Common myeloid progenitor, CD34-positive (primary cell): ENCODE data around the gene KAT2B.
"Not testable (repeated sequence)": the region's sequence is repeated elsewhere in the genome, so short reads cannot be mapped to it uniquely, and the experiment has no call there.

Experiments
- CTCF ChIA-PET: fragments of 350-600 bp; sonication (Branson Sonifier 250); formaldehyde crosslinking; loops from one replicate; lab custom pipeline; 2021; ENCODE audit warnings: antibody characterized with exemption; lab: Charles Lee
- POLR2A ChIA-PET: fragments of 350-600 bp; sonication (Branson Sonifier 250); formaldehyde crosslinking; loops from one replicate; lab custom pipeline; 2021; ENCODE audit warnings: antibody characterized with exemption; lab: Charles Lee
- DNase-seq, 3 donors: peaks; one replicate each; pipeline versions ENCODE4 v3.0.0 to v3.0.0-alpha.2; 2013
- H3K27ac ChIP-seq, 2 experiments: 1 replicate in 1 of 2; 2 replicates in 1 of 2; pipeline ENCODE4 v1.7.0; 2013; ENCODE audit warnings: inconsistent platforms in 2 of 2, low read length in 2 of 2, mild to moderate bottlenecking in 2 of 2, low read depth in 1 of 2, moderate library complexity in 1 of 2; ENCODE audit not compliant: severe bottlenecking in 2 of 2, insufficient read depth in 1 of 2, poor library complexity in 1 of 2
- H3K27me3 ChIP-seq, 5 experiments: replicated peaks in 2 of 5; 1 replicate in 3 of 5; 2 replicates in 2 of 5; pipeline versions ENCODE4 v1.6.1 to v1.7.0; 2013; ENCODE audit warnings: low read length in 4 of 5, mild to moderate bottlenecking in 2 of 5, moderate library complexity in 2 of 5, inconsistent platforms in 1 of 5; ENCODE audit not compliant: insufficient read depth in 5 of 5, control insufficient read depth in 4 of 5
- H3K36me3 ChIP-seq, 4 experiments: 1 replicate in 2 of 4; 2 replicates in 2 of 4; pipeline versions ENCODE4 v1.6.1 to v1.7.0; 2013; ENCODE audit warnings: low read length in 3 of 4, control low read depth in 1 of 4, mild to moderate bottlenecking in 1 of 4; ENCODE audit not compliant: control insufficient read depth in 4 of 4, insufficient read depth in 4 of 4
- H3K4me1 ChIP-seq, 4 experiments: 1 replicate in 3 of 4; 2 replicates in 1 of 4; pipeline versions ENCODE4 v1.6.1 to v1.7.1; 2013; ENCODE audit warnings: low read length in 3 of 4, mild to moderate bottlenecking in 3 of 4, control low read depth in 1 of 4, inconsistent platforms in 1 of 4, moderate library complexity in 1 of 4; ENCODE audit not compliant: control insufficient read depth in 4 of 4, insufficient read depth in 4 of 4; ENCODE audit errors: control extremely low read depth in 1 of 4
- H3K4me3 ChIP-seq, 7 experiments: 1 replicate in 4 of 7; 2 replicates in 3 of 7; pipeline versions ENCODE4 v1.5.1 to v1.7.0; 2013; ENCODE audit warnings: mild to moderate bottlenecking in 7 of 7, low read length in 6 of 7, moderate library complexity in 6 of 7, inconsistent platforms in 2 of 7, low read depth in 2 of 7, control low read depth in 1 of 7; ENCODE audit not compliant: insufficient read depth in 4 of 7, control insufficient read depth in 1 of 7; ENCODE audit errors: extremely low read depth in 1 of 7
- H3K9me3 ChIP-seq, 5 experiments: 1 replicate in 4 of 5; 2 replicates in 1 of 5; pipeline versions ENCODE4 v1.6.1 to v1.7.1; 2013; ENCODE audit warnings: low read length in 4 of 5, mild to moderate bottlenecking in 2 of 5, inconsistent platforms in 1 of 5, low read depth in 1 of 5, moderate library complexity in 1 of 5; ENCODE audit not compliant: control insufficient read depth in 4 of 5, insufficient read depth in 2 of 5; ENCODE audit errors: control extremely low read depth in 1 of 5
- WGBS: methylation state at CpG from one replicate; pipeline ENCODE4 v1.1.5; 2013; ENCODE audit not compliant: insufficient coverage; 5-methylcytosine and 5-hydroxymethylcytosine counted together

KAT2B gene

GRCh38 chr3:20013396-20013795 lies 26.9 kb upstream of the KAT2B start:
- ChIA-PET POLR2A (no interaction called here), CTCF (no interaction called here)
- Histone ChIP-seq H3K36me3 (no peaks in the 10 kb centered on the region), H3K4me1 (no peaks in the 10 kb centered on the region), H3K27ac (no peak overlapping the region), H3K9me3 (no peaks in the 10 kb centered on the region), H3K27me3 (no peaks in the 10 kb centered on the region), H3K4me3 (no peak overlapping the region)
- 91% methylated on average over 1 of the region's 1 CpG for WGBS
- DNase-seq: no peak

DNA sequence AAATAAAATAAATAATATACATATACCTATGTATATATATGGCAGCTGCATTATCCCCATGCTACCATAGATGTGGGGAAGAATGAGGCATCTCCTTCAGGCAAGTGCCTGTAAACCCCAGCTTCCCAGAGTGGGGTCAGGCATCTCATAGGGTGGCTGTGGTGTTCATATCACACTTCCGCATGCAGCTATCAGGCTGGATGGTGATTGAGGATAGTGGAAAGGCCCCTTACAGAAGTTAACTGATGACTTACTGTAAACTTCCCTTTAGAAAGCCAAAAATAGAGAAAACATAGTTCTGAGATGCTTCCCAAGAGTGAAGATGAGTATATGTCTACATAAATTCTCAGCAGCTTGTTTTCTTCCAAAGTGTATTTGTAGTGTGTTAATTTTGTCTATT lies 24.7 kb upstream of the KAT2B start:
- POLR2A ChIA-PET: interaction anchor here (0.6 kb wide), 1 partner anchor 149 kb away, joined by 3 read pairs; no protein-coding TSS in a partner anchor
- peak; percentile 23 to 68 (median 51) for DNase-seq
- CTCF ChIA-PET: no interaction called here
- Histone ChIP-seq H3K27me3 (no peaks in the 10 kb centered on the region), H3K4me3 (no peak overlapping the region), H3K36me3 (no peaks in the 10 kb centered on the region), H3K4me1 (no peaks in the 10 kb centered on the region), H3K9me3 (no peaks in the 10 kb centered on the region), H3K27ac (no peak overlapping the region)
- 80% methylated on average over 1 of the region's 1 CpG for WGBS

DNA sequence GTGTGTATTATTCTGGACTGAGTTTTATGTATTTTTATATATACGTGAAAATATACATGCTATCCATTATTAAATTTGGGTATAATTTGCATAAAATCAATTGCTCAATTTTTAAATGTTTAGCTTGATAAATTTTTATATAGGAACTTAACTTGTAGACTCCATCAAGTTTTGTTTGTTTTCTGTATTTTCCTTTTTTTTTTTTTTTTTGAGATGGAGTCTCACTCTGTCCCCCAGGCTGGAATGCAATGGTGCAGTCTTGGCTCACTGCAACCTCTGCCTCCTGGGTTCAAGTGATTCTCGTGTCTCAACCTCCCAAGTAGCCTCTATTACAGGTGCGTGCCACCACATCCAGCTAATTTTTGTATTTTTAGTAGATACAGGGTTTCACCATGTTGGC lies 24.2 kb upstream of the KAT2B start:
- H3K9me3 ChIP-seq, POLR2A ChIA-PET, CTCF ChIA-PET, H3K27ac ChIP-seq, H3K36me3 ChIP-seq, H3K27me3 ChIP-seq, DNase-seq, H3K4me1 ChIP-seq, H3K4me3 ChIP-seq: not testable (repeated sequence)
- WGBS: 100% methylated on average over 1 of the region's 3 CpGs

- ChIA-PET CTCF (no interaction called here), POLR2A (no interaction called here)
- no peak overlapping the region for H3K4me3 ChIP-seq
- WGBS: no CpG with 5 or more reads among the region's 2 CpGs
- H3K4me1 ChIP-seq: peaks cover 0 to 15% (median 11%) of the 10 kb centered on the region in 4 experiments
- no peaks in the 10 kb centered on the region for H3K9me3 ChIP-seq
- H3K36me3 ChIP-seq: no peaks in the 10 kb centered on the region
- H3K27me3 ChIP-seq: no peaks in the 10 kb centered on the region
- DNase-seq: peak; percentile 34 to 82 (median 63)
- H3K27ac ChIP-seq: peak overlapping the region in 1 of 2 experiments; percentile 72
Measured at GRCh38 chr3:20022954-20023622, 17.2 kb upstream of the KAT2B start.

GRCh38 chr3:20023623-20024405 lies 16.4 kb upstream of the KAT2B start:
- Histone ChIP-seq H3K36me3 (no peaks in the 10 kb centered on the region), H3K27ac (peak overlapping the region in 1 of 2 experiments; percentile 72), H3K4me3 (no peak overlapping the region), H3K9me3 (no peaks in the 10 kb centered on the region), H3K27me3 (no peaks in the 10 kb centered on the region), H3K4me1 (peaks cover 0 to 15% (median 11%) of the 10 kb centered on the region in 4 experiments)
- POLR2A ChIA-PET: no interaction called here
- WGBS: no CpG with 5 or more reads among the region's 2 CpGs
- CTCF ChIA-PET: interaction anchor here (2.3 kb wide), 1 partner anchor 15 kb away, joined by 9 read pairs; no protein-coding TSS in a partner anchor
- peak in 2 of 3 donors; percentile 50 to 64 for DNase-seq

DNA sequence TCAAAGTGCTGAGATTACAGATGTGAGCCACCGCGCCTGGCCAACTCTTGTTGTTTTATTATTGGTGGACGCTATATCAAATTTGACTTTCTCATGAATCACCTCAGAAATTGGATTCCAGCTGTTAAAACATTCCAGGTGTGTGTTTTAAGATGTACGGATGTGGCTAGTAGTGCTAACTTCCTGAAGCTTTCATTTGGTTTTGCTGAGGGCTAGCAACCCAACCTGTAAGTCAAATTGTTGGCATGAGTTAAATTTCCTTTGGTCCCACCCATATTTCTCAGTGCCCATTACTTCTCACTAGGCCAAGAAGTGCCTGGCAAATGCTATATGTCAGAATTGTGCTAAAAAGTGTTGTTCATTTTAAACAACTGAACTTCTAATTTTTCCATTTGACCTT lies 13.1 kb upstream of the KAT2B start:
- Histone ChIP-seq H3K27me3 (no peaks in the 10 kb centered on the region), H3K4me1 (peaks cover 0 to 15% (median 11%) of the 10 kb centered on the region in 4 experiments), H3K27ac (no peak overlapping the region), H3K36me3 (no peaks in the 10 kb centered on the region), H3K9me3 (no peaks in the 10 kb centered on the region), H3K4me3 (no peak overlapping the region)
- ChIA-PET CTCF (no interaction called here), POLR2A (no interaction called here)
- WGBS: 96% methylated on average over 4 of the region's 4 CpGs
- DNase-seq: no peak

DNA sequence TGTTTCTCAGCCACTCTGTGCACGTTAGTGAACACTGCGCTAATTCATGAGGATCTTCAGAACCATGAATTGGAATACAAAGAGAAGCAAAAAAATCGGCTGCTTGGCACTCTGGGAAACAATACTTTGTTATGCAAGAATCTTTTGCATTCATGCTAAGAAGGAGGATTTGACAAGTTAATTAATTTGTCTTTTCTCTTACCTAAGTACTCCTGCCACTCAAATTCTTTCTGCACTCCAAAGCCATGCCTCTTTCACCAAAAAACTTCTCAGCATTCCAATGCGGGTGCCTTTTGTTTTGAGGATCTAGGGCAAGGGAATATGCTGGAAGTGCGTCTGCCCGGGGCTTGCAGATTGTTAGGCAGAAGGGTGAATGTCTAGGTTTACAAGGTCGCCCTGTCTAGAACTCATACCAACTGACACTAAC lies 11.3 kb upstream of the KAT2B start:
- Histone ChIP-seq H3K27me3 (no peaks in the 10 kb centered on the region), H3K4me1 (peaks cover 0 to 4% (median 4%) of the 10 kb centered on the region in 4 experiments), H3K4me3 (no peak overlapping the region), H3K36me3 (no peaks in the 10 kb centered on the region), H3K9me3 (no peaks in the 10 kb centered on the region), H3K27ac (no peak overlapping the region)
- 100% methylated on average over 6 of the region's 7 CpGs for WGBS
- no peak for DNase-seq
- ChIA-PET POLR2A (no interaction called here), CTCF (no interaction called here)
